HepG2 (cell line): ENCODE results near the gene IL27RA. TPM values are rescaled to one million over a fixed set of nuclear protein-coding genes. Genes with fewer than 3 reads are reported as not detected.

ENCODE experiments used
- ARID5B ChIP-seq: IDR thresholded peaks from 2 replicates; pipeline ENCODE4 v1.4.0; 2020; ENCODE audit warnings: mild to moderate bottlenecking, missing genetic modification reagents
- CBX1 ChIP-seq: IDR thresholded peaks from one replicate; pipeline ENCODE4 v1.6.1; 2016; ENCODE audit warnings: antibody characterized with exemption, low read depth
- CCDC6 ChIP-seq: sonication (generic); formaldehyde crosslinking; IDR thresholded peaks from 2 replicates; pipeline ENCODE4 v1.8.1; 2022; ENCODE audit warnings: mild to moderate bottlenecking, missing genetic modification reagents, moderate library complexity
- EP300 ChIP-seq, 3 experiments: sonication (generic) in 1 of 3; formaldehyde crosslinking in 1 of 3; IDR thresholded peaks; 2 replicates each; pipeline versions ENCODE4 v1.5.1 to v1.6.1; 2011 to 2020; ENCODE audit warnings: low read depth in 2 of 3, low read length in 2 of 3, borderline replicate concordance in 1 of 3, improper control_type of control experiment in 1 of 3, mild to moderate bottlenecking in 1 of 3, missing genetic modification reagents in 1 of 3, moderate library complexity in 1 of 3
- KDM2A ChIP-seq: sonication (generic); formaldehyde crosslinking; IDR thresholded peaks from 2 replicates; pipeline ENCODE4 v1.4.0; 2020; ENCODE audit warnings: low read depth, missing genetic modification reagents, borderline replicate concordance
- MXI1 ChIP-seq: IDR thresholded peaks from 3 replicates; pipeline ENCODE4 v1.6.1; 2012; ENCODE audit warnings: low read depth, low read length, inconsistent platforms, borderline replicate concordance
- NONO ChIP-seq, 2 experiments: fragments of 450-650 bp in 1 of 2; sonication (generic) in 1 of 2; formaldehyde crosslinking in 1 of 2; IDR thresholded peaks in 1 of 2; conservative IDR thresholded peaks in 1 of 2; 2 replicates each; pipeline versions ENCODE4 v1.6.1 to v1.8.0; 2017 to 2022; ENCODE audit warnings: mild to moderate bottlenecking in 1 of 2, missing genetic modification reagents in 1 of 2, moderate library complexity in 1 of 2
- SKIL ChIP-seq: sonication (generic); formaldehyde crosslinking; IDR thresholded peaks from 2 replicates; pipeline ENCODE4 v1.8.0; 2022; ENCODE audit warnings: missing genetic modification reagents, mild to moderate bottlenecking, moderate library complexity, borderline replicate concordance
- TAF1 ChIP-seq: sonication (generic); formaldehyde crosslinking; IDR thresholded peaks from 2 replicates; pipeline ENCODE4 v1.4.0; 2020; ENCODE audit warnings: missing genetic modification reagents
- TRAFD1 ChIP-seq: sonication (generic); formaldehyde crosslinking; IDR thresholded peaks from 2 replicates; pipeline ENCODE4 v1.5.1; 2020; ENCODE audit warnings: missing genetic modification reagents, mild to moderate bottlenecking, borderline replicate concordance
- ZBTB20 ChIP-seq: sonication (generic); formaldehyde crosslinking; IDR thresholded peaks from 2 replicates; pipeline ENCODE4 v1.8.1; 2023; ENCODE audit warnings: missing genetic modification reagents, low read depth, mild to moderate bottlenecking, borderline replicate concordance
- ZNF546 ChIP-seq: sonication (generic); formaldehyde crosslinking; conservative IDR thresholded peaks from 2 replicates; pipeline ENCODE4 v1.8.1; 2023; ENCODE audit warnings: mild to moderate bottlenecking, missing genetic modification reagents
- ZNF550 ChIP-seq: sonication (generic); formaldehyde crosslinking; IDR thresholded peaks from 2 replicates; pipeline ENCODE4 v1.4.0; 2020; ENCODE audit warnings: mild to moderate bottlenecking, missing genetic modification reagents, borderline replicate concordance
- ZNF572 ChIP-seq: sonication (generic); formaldehyde crosslinking; IDR thresholded peaks from 2 replicates; pipeline ENCODE4 v1.5.1; 2020; ENCODE audit warnings: mild to moderate bottlenecking, missing genetic modification reagents
- ZNF704 ChIP-seq: sonication (generic); formaldehyde crosslinking; IDR thresholded peaks from 2 replicates; pipeline ENCODE4 v1.8.1; 2023; ENCODE audit warnings: mild to moderate bottlenecking, inconsistent platforms, moderate library complexity, missing genetic modification reagents, borderline replicate concordance
- ZNF883 ChIP-seq: sonication (generic); formaldehyde crosslinking; IDR thresholded peaks from 2 replicates; pipeline ENCODE4 v1.5.1; 2020; ENCODE audit warnings: mild to moderate bottlenecking, missing genetic modification reagents; ENCODE audit errors: not compliant biosample characterization
- ZSCAN25 ChIP-seq: sonication (generic); formaldehyde crosslinking; IDR thresholded peaks from 2 replicates; pipeline ENCODE4 v1.8.0; 2022; ENCODE audit warnings: mild to moderate bottlenecking, missing genetic modification reagents
- polyA plus RNA-seq, 8 experiments: library from polyadenylated mRNA; depleted of rRNA in 3 of 8; stranded (reverse) in 7 of 8; unstranded in 1 of 8; fragments of >200 nt; fragmentation: Illumina TruSeq in 4 of 8; extraction: Trizol in 4 of 8; gene quantifications; 2 replicates each; pipeline versions ENCODE4 v1.2.1 to v1.2.3, GENCODE V29; 2011 to 2016; ENCODE audit warnings: low read depth in 4 of 8, missing spikeins in 1 of 8, mixed read lengths in 1 of 8; ENCODE audit not compliant: insufficient read depth in 1 of 8
- total RNA-seq, 5 experiments: library from RNA; depleted of rRNA; stranded (reverse); fragments of >200 nt; fragmentation: Illumina TruSeq; extraction: Trizol; gene quantifications; 2 replicates each; pipeline ENCODE4 v1.2.3, GENCODE V29; 2016; ENCODE audit warnings: low read depth in 1 of 5

The IL27RA gene
- total and polyA plus RNA-seq, 2 of the 13 experiments (the other 11 are each of a cell fraction or from before 2014, with no cell fraction given), result 3.5 to 8.1 TPM

- no peak for TF ChIP-seq ARID5B (CRISPR knock-in tag)
- 0 out of 2 replicates have a peak, but pooled peaks have one; percentile 3 for TF ChIP-seq KDM2A (CRISPR knock-in tag)
- TF ChIP-seq ZNF546 (CRISPR knock-in tag), result 0 out of 2 replicates have a peak, but pooled peaks have one; percentile 28
- TF ChIP-seq SKIL (CRISPR knock-in tag), result no peak
- no peak for TF ChIP-seq ZNF550 (CRISPR knock-in tag)
- TF ChIP-seq EP300 (IDR thresholded peaks at IDR 0.05; ENCODE audit: low read depth in 2 of 2, low read length in 2 of 2), result no peak
- no peak for TF ChIP-seq EP300 (CRISPR knock-in tag; IDR thresholded peaks at IDR 0.05; ENCODE audit: borderline replicate concordance)
- no peak for TF ChIP-seq TRAFD1
- no peak for TF ChIP-seq MXI1
- TF ChIP-seq CCDC6 (CRISPR knock-in tag), result peak; percentile 71; the same call in 1 of the 2 replicates
- peak; percentile 35; the same call in 1 of the 2 replicates for TF ChIP-seq TAF1
- no peak for TF ChIP-seq ZSCAN25
- no peak for TF ChIP-seq ZNF883 (CRISPR knock-in tag)
- TF ChIP-seq ZBTB20 (CRISPR knock-in tag), result no peak
- TF ChIP-seq NONO (IDR thresholded peaks at IDR 0.05), result no peak
- no peak for TF ChIP-seq NONO (CRISPR knock-in tag; conservative IDR thresholded peaks at IDR 0.05)
- TF ChIP-seq CBX1, result no peak
- no peak for TF ChIP-seq ZNF572 (CRISPR knock-in tag)
- no peak for TF ChIP-seq ZNF704
These were observed 41.8 kb downstream of the IL27RA start (continued) for GRCh38 chr19:14073261-14073924.
